ENCODE data around the gene DUSP21.

- TF ChIP-seq CTCF (IDR thresholded peaks at IDR 0.05), result no peak
- TF ChIP-seq POLR2A (IDR thresholded peaks at IDR 0.05), result no peak
Measured at GRCh38 chrX:44844204-44844603, 383 bp downstream of the DUSP21 start.

Data from lower leg skin (tissue), 3 donors.